NCI-H1436 treated with DMSO at 0.1 percent for 48 hours (cell line): ENCODE data around the gene AAMDC.
"Not testable (repeated sequence)": the region's sequence is repeated elsewhere in the genome, so short reads cannot be mapped to it uniquely, and the experiment has no call there.

Experiments
- DNase-seq: peaks from one replicate; lab custom pipeline; 2025; lab: John Stamatoyannopoulos, UW

The AAMDC gene

DNA sequence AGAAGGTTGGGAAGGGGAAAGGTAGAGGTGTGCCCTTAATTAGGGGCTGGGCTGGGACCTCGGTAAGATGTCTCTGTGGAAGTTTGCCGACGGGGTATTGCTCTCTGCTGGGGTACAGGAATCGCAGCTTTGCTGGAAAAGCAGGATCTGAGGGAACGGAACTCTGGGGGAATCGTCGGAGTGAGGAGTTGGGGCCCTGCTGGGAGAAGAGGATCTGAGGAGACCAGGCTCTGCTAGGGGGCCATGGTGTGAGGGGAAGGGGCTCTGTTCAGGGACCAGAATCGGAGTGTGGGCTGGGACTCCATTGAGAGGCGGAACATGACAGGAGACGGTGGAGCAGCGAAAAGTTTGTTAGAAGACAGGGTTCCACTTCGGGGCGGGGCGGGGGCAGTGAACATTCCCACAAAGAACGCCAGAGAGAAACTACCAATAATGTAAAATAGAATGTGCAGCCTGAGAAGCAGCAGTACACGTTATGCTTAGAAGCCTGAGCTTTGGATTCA, 456 bp downstream of the AAMDC start:
- DNase-seq: no peak

DNA sequence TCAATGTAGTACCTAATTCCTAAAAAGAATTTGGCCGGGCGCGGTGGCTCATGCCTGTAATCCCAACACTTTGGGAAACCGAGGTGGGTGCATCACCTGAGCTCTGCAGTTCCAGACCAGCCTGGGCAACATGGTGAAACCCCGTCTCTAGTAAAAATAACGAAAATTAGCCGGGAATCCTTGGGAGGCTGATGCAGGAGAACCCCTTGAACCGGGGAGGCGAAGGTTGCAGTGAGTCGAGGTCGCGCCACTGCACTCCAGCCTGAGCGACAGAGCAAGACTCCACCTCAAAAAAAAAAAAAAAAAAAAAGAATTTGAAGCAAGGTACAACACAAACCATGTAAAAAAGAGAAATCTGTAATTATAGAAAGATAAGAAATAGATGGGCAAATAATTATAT, 1.2 kb downstream of the AAMDC start:
- not testable (repeated sequence) for DNase-seq

DNA sequence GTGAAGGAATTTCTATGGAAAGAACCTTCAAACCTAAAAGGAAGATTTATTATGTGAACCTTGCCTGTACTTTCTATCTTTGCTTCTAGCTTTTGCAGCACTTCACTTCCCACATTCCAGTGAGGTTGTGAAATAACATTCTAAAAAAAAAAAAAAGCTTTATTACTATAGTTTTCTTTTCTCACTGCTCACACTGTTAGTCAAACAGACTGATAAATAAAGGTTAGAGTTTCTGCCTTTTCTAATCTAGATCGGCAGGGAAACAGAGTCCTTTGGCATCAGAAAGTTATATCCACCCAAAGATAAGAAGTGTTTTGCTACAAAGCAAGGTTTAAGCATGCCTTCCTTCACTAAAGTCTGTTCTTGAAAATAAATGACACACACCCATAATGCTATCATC, 2.8 kb downstream of the AAMDC start:
- no peak for DNase-seq

DNA sequence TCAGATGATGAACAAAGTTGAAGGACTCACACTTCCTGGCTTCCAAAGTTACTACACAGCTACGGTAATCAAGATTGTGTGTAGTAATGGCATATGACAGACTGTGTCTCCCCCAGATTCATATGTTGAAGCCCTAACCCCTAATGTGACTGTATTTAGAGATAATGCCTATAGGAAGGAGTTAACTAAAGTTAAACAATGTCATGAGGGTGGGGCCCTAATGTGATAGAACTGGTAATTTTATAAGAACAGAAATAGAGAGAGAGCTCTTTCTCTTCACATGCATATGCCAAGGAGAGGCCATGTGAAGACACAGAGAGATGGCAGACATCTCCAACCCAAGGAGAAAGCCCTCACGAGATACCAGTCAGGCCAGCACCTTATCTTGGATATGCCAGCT, 8.0 kb downstream of the AAMDC start:
- no peak for DNase-seq

DNA sequence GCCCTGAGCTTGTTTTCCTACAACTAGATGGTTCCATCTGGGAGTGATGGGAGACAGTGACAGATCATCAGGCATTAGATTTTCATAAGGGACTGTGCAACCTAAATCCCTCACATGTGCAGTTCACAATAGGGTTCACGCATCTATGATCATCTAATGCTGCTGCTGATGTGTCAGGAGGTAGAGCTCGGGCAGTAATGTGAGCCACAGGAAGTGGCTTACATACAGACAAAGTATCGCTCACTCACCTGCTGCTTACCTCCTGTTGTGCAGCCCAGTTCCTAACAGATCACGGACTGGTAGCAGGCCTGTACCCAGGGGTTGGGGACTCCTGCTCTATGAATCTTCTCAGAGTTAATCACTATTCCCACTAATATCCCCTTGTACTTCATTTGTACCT, 12.4 kb downstream of the AAMDC start:
- DNase-seq: no peak

DNA sequence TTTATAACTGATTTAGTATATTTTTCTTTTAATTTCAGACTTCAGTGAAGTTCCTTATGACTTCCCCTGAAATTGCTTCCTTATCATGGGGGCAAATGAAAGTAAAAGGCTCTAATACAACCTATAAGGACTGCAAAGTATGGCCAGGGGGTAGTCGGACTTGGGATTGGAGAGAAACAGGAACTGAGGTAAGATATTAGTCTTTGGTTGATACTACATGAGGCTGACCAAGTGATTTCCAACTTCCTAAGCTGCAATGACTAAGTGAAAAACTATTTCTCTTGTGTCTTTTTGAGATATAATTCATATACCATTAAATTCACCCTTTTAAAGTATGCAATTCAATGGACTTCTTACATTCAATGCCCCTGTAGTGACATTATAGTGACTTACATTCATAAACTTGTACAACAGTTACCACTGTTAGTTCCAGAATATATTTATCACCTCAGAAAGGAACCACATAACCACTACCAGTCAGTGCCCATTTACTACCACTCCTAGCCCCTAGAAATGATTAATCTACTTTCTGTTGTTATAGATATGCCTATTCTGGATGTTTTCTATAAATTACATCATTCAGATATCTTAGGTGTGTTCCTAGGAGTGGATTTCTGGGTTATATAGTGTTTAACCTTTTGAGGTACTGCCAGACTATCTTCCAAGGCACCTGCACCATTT, 21.6 kb downstream of the AAMDC start:
- DNase-seq: no peak

DNA sequence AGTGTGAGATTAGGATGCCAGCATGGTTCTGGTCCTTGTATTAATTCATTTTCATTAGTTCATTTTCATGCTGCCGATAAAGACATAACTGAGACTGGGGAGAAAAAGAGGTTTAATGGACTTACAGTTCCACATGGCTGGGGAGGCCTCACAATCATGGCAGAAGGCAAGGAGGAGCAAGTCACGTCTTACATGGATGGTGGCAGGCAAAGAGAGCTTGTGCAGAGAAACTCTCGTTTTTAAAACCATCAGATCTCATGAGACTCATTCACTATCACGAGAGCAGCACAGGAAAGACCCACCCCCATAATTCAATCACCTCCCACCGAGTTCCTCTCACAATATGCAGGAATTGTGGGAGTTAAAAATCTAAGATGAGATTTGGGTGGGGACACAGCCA, 22.8 kb downstream of the AAMDC start:
- DNase-seq: not testable (repeated sequence)

DNA sequence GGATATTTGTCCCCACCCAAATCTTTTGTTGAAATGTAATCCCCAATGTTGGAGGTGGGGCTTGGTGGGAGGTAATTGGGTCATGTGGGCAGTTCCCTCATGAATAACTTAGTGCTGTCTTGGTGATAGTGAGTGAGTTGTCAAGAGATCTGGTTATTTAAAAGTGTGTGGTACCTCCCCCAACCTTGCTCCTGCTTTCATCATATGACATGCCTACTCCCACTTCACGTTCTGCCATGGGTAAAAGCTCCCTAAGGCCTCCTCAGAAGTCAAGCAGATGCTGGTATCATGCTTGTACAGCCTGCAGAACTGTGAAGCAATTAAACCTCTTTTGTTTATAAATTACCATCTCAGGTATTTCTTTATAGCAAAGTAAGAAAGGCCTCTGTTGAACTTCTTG, 30.6 kb downstream of the AAMDC start:
- no peak for DNase-seq

DNA sequence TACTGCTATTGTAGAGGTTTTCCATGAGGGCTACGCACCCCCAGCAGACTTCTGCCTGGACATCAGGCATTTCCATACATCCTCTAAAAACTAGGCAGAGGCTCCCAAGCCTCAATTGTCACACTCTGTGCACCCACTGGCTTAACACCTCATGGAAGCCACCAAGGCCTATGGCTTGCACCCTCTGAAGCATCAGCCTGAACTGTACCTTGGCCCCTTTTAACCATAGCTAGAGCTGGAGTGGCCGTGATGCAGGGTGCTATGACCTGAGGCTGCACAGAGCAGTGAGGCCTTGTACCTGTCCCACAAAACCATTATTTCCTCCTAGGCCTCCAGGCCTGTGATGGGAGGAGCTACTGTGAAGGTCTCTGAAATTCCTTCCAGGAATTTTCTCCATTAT, 33.9 kb downstream of the AAMDC start:
- no peak for DNase-seq

DNA sequence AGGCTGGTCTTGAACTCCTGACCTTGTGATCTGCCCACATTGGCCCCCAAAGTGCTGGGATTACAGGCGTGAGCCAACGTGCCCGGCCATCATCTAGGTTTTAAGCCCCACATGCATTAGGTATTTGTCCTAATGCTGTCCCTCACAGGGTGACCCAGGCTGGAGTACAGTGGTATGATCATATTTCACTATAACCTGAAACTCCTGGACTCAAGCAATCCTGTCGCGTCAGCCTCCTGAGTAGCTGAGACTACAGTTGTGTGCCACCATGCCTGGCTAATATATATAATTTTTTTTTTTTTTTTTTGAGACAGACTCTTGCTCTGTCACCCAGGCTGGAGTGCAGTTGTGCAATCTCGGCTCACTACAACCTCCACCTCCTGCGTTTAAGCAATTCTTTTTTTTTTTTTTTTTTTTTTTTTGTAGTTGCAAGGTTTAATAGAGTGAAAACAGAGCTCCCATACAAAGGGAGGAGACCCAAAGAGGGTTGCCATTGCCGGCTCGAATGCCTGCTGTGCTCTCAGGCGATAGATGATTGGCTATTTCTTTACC, 37.0 kb downstream of the AAMDC start:
- DNase-seq: not testable (repeated sequence)

DNA sequence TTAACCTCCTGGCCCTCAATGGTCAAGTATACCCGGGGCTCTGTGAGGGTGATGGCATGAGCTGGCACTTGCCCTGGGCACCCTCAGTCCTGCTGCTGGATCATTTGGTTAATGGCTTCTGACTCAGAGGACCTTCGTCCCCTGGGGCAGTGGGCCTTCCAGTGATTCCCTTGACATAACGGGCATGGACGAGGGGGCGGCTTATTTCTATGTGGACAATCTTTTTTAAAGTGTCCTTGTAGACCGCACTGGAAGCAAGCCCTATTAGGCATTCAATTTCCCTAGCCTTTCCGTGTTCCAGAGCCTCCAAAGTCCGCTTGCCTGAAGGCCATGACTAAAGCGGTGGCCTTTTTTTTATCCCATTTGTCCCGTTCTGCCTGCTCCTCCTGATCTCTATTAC, 40.5 kb downstream of the AAMDC start:
- not testable (repeated sequence) for DNase-seq

DNA sequence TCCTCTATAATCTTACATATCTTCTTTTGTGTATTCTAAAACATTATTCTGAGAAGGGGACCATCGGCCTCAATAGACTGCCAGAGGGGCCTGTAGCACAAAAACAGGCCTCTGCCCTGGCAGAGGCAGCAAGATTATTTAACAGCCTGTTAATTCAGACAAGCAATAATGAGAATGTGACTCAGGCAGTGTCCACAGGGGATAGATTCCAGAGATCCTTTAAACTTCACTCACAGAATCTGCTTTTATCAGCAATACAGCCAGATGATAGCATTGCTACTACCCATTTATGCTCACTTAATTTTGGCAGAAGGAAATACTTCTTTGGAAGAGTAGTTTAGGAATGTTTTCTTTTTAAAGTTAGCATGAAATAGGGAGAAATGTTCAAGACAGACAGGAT, 44.9 kb downstream of the AAMDC start:
- no peak for DNase-seq

DNA sequence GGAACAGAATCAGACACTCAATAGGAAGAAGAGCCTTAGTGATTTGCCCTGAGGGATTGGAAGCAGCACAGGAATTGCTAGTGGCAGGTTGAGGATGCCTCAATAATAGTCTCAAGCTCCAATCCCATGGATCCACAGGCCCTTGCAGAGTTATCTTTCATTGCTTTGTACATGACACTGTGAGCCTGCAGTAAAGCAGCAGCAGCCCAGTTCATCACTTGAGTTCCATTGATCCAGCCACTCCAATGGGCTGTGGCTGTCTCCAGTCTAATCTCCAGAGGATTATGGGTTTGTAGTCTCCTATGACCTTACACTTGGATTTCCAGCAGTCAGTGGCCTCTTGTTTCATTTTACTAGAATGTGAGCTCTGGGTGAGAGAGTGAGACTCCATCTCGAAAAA, 45.4 kb downstream of the AAMDC start:
- no peak for DNase-seq

DNA sequence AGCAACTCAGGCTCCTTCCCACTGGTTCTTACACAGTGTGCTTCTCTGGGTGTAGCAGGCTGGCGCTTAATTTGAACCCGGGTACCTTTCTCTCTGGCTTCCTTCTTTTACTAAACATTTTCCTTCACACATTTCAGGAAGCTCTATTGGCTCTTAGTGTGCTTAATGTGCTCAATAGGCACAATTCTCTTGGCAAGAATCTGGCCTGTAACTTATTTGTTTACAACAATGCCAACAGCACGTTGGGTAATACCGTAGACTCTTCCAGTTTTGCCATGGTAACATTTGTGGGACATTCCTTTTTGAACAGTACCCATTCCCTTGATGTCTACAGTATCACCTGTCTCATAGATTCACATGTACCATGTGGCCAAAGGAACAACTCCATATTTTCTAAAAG, 47.8 kb downstream of the AAMDC start:
- DNase-seq: no peak

DNA sequence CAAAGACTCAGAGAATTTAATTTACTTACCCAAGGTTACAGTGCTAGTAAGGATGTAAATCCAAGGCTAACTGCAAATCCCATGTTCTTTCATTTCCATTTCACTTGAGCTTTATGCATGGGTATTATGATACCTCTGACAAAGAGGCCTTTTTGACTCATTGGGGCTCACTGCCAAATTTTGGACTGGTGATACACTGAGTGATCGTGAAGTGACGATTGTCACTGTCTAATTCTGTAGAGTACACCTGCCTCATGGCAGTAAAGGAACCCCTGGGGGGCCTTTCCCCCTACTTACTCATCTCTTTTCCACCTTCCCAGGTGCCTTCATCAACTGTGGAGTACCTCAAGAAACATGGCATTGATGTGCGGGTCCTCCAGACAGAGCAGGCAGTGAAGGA, 50.9 kb downstream of the AAMDC start:
- DNase-seq: no peak

DNA sequence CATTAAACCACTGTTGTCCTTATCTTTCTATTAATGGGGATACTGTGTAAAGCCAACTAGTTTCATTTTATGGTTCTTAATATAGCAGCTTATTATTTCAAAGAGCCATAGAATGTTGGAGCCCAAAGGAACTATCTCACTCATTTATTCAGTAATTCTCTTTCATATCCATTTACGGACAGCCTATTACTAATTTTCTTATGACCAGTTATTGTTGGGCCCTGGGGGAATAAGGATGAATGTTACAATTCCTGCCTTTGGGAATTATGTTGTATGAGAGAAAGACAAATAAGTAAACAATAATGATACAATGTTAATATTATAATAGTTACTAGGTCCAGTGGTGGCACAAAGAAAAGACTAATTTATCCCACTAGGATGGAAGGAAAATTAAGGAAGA, 52.4 kb downstream of the AAMDC start:
- no peak for DNase-seq

DNA sequence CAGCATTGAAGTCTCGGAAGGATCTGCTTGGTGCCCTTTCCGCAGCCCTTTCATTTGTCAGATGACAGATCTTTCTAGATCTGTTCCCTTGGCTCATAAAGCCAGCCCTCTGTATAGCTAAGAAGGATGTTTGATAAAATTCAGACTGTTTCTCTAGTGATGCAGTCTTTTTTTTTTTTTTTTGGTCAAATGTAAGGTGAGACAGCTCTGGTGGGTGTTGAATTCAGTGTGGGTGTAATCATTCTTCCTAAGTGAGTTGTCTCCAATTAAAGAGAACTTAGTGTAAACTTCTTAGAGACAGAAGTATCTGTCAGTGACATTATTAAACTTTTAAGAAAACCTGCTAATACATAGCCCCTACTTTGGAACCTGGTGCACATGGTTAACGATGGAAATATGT, 53.3 kb downstream of the AAMDC start:
- DNase-seq: no peak

DNA sequence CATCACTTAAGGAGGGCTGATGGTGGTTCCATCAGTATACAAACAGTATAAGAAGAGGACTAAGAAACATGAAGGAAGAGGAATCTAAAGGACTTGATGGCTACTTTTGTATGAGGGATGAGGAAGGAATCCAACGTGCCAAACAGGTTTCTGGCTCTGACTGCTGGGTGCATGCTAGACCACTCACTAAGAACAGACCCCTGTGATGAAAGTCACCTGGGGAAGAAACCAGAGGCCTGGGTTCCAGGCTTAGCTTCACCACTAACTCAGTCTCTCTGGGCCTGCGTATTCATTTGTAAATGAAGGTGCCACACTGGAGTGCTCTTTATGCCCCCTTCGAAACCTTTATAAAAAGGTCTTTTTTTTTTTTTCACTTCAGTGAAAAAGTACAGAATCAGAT, 55.1 kb downstream of the AAMDC start:
- no peak for DNase-seq

DNA sequence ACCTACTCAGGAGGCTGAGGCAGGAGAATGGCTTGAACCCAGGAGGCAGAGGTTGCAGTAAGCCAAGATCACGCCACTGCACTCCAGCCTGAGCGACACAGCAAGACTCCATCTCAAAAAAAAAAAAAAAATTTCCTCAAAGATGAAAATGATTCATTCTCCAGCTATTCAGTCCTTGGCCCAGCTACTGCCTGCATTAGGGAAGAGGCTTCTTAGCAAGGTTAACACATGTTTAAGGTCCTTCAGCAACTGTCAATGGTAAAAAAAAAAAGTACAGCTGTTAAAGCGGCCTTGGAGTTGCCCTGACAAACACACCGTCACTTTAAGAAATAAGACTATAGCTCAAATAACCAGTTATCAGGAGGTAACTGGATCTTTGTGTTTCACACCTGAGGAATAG, 57.3 kb downstream of the AAMDC start:
- not testable (repeated sequence) for DNase-seq

DNA sequence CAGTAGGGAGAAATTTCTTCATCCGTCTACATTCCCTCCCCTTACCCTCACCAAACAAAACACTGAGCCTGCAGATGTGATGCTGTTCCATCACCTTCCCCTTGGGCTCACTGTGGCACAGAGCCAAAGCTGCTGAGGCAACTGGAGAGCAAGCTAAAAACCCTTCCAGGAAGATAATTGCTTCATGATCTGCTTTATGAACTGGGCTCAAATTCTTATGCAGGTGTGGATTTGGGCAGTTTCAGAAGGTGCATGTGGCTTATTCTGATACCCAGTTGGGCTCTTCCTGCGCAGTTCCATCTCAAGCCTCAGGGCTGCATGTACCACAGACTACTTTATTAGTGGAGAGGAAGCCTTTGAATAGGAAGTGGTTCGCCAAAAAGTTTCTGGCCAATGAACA, 58.3 kb downstream of the AAMDC start:
- DNase-seq: no peak

DNA sequence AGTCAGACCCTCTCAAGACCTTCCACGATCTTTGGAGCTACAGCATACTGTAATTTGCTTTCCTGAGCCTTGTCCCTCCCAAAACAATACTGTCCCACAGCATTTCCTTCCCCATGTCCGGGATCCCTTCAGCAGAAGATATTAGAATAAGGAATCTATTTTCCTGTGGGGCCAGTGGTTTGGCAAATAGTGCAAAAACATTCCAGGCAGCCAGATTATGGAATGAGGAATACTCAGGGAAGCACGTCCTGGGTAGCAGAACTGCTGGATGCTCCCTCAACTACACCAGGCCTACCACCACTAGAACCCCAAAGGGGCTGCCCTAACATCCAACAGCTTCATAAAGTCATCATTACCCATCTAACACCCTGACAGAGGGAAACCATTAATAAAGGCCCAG, 61.5 kb downstream of the AAMDC start:
- no peak for DNase-seq

DNA sequence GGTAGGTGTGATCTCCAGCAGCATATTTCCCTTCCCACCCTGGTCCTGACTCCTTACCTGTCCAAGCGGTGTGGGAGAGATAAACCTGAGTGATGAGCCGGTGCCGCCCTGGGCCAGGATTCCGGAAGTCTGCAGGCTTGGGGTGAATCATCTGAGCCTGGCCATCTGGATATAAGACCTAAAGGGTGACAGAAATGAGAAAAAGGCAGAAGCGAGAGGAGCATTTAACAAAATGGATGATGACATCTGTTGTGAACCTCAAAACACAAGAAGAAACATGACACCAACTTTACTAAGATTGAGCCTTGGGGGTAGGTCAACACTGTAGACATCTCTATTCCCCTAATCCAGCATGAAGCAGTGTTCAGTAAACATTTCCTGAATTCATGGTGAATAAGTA, 62.8 kb downstream of the AAMDC start:
- DNase-seq: no peak

DNA sequence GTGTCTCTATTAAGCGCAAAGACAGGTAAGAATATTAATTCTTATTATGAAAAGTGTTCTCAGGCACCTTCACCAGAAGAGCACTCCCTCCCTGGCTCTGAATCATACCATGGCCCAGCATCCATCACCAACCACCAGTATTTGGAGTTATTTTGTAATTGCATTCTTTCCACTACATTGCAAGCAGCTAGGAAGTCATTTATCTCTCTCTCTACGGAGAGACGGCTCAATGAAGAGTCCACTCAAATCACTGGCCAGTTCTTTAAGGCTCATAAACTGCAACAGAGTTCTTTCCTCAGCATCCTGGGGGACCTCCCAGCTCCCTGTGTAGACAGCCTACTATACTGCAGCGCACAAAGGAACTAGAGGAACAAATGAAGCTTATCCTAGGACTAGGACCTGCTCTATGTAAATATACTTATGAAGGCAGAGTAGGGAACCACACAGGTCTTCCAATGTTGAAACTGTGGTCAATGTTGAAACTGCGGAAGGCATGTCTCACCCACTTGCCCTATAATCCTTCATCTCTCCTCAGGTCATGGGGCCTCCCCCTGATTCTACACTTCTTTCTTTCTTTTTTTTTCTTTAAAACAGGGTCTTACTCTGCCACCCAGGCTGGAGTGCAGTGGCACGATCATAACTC, 63.4 kb downstream of the AAMDC start:
- DNase-seq: no peak

DNA sequence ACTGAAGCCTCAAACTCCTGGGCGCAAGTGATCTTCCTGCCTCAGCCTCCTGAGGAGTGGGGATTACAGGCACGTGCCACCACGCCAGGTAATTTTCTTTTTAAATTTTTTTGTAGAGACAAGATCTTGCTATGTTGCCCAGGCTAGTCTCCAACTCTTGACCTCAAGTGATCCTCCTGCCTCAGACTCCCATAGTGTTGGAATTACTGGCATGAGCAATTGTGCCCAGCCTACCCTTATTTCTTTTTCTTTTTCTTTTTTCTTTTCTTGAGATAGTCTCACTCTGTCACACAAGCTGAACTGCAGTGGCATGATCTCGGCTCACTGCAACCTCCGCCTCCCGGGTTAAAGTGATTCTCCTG, 63.9 kb downstream of the AAMDC start:
- DNase-seq: no peak
